Measurements from ENCODE around the gene CD70.
"Not testable (repeated sequence)": the region's sequence is repeated elsewhere in the genome, so short reads cannot be mapped to it uniquely, and the experiment has no call there.

Gene CD70, protein sequence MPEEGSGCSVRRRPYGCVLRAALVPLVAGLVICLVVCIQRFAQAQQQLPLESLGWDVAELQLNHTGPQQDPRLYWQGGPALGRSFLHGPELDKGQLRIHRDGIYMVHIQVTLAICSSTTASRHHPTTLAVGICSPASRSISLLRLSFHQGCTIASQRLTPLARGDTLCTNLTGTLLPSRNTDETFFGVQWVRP

DNA sequence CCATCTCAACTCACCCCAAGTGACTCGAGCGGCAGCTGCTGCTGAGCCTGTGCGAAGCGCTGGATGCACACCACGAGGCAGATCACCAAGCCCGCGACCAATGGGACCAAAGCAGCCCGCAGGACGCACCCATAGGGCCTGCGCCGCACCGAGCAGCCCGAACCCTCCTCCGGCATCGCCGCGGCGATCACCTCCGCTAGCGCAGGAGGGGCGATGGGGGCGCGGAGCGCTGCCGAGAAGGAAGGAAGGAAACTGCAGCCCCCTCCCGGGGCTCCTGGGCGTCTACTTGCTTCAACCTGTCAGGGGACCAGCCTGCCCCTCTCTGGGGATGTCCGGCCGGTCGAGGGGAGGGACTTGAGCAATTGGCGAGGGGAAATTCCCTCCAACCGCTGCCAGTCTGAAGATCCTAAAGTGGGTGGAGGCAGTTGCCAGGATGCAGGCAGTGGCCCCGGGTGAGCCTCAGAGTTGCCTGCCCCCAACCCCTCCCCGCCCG, at the start of gene CD70:
Gene CD70 (minus strand): TSS at position 324 of the 493 bp plus-strand sequence. CDS start 148 bp downstream, at position 176.
- DNase-seq (ENCODE audit: low spot score), result peak; percentile 49

DNA sequence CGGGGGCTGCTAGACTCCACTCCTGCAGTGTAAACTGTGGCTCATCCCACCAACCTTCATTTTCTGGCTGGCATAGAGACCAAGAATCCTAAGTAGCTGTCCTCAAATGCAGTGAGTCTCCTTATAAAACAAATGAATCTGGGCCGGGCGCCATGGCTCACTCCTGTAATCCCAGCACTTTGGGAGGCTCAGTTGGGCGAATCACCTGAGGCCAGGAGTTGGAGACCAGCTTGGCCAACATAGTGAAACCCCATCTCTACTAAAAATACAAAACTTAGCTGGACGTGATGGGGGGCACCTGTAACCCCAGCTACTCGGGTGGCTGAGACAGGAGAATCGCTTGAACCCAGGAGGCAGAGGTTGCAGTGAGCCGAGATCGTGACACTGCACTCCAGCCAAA, 49.4 kb upstream of the CD70 start:
- DNase-seq (ENCODE audit: low spot score), result not testable (repeated sequence)

DNA sequence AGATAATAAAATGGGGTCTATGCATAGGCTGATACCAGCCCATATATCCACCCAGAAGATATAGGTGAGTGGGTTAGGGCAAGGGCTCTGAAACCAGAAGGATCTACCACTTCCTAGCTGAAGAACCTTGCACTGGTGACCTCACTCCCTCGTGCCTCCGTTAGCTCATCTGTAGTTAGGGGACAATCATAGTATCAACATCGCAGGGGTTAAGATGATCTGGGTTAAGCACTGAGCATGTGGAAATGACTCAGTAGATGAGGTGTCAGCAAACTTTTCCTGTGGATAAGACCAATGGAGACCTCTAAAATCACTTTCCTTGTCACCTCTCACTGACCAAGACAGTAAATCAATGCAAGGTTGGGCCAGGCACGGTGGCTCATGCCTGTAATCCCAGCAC, 48.5 kb upstream of the CD70 start:
- DNase-seq (ENCODE audit: low spot score), result peak; percentile 45

- not testable (repeated sequence) for DNase-seq (ENCODE audit: low spot score)
Measured at GRCh38 chr19:6633456-6633813, 42.5 kb upstream of the CD70 start.

- peak; percentile 54 for DNase-seq (ENCODE audit: low spot score)
Measured at GRCh38 chr19:6632747-6633455, 42.0 kb upstream of the CD70 start.

DNA sequence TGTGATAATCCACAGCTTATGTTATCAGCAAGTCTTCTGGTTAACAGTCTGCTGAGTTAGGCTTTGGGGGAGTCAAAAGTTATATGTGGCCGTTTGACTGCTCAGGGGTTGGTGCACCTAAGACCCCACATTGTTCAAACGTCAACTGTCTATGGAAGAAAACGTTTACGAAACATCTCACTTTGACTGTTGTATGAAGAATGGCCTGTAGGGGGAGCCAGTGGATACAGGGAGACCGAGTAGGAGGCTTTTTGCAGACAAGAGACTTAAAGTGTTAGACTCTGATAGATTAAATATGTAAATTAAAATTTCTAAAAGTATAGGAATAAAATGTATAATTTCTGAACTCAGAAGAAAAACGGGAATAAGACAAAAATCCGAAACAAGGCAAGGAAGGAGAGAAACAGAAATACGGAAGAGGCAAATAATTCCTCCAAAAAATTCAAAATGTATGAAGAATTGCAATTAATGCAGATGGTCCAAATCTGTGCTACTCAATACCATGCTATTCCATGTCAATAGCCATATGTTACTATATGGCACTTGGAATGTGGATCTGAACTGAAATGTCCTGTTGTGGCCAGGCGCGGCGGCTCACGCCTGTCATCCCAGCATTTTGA, 41.2 kb upstream of the CD70 start:
- DNase-seq (ENCODE audit: low spot score), result peak; percentile 93

- no peak for DNase-seq (ENCODE audit: low spot score)
Measured at GRCh38 chr19:6626764-6627163, 35.8 kb upstream of the CD70 start.

GRCh38 chr19:6617374-6617773, 26.4 kb upstream of the CD70 start:
- no peak for DNase-seq (ENCODE audit: low spot score)

DNA sequence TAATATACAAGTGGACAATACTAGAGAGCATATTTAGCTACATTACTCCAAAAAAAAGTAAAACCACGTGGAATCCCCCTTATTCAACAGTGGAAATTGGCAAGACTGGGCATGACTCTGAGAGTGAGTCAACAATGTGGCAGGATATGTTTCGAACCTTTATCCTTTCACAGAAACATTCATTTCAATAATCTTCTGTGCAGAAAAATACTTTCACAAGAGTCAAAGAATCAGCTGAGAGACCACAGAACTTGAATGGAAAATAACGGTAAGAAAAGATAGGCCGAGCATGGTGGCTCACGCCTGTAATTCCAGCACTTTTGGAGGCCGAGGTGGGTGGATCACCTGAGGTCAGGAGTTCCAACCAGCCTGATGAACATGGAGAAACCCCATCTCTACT, 25.1 kb upstream of the CD70 start:
- DNase-seq (ENCODE audit: low spot score), result no peak

GRCh38 chr19:6613711-6614110, 22.8 kb upstream of the CD70 start:
- no peak for DNase-seq (ENCODE audit: low spot score)

- no peak for DNase-seq (ENCODE audit: low spot score)
Measured at GRCh38 chr19:6610934-6611852, 20.2 kb upstream of the CD70 start.

- no peak for DNase-seq (ENCODE audit: low spot score)
Measured at GRCh38 chr19:6608940-6609339, 18.0 kb upstream of the CD70 start.

DNA sequence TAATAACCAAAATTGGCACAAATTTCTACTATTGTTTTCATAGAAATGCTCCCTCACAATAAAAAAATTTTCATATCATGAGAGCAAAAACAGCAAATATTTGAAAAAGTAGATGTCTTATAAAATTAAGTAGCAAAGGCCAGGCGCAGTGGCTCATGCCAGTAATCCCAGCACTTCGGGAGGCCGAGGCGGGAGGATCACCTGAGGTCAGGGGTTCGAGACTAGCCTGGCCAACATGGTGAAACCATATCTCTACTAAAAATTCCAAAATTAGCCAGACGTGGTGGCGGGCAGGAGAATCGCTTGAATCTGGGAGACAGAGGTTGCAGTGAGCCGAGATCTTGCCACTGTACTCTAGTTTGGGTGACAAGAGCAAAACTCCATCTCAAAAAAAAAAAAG, 17.2 kb upstream of the CD70 start:
- not testable (repeated sequence) for DNase-seq (ENCODE audit: low spot score)

GRCh38 chr19:6606276-6607070, 15.5 kb upstream of the CD70 start:
- not testable (repeated sequence) for DNase-seq (ENCODE audit: low spot score)

- no peak for DNase-seq (ENCODE audit: low spot score)
Measured at GRCh38 chr19:6604906-6605305, 14.0 kb upstream of the CD70 start.

- no peak for DNase-seq (ENCODE audit: low spot score)
Measured at GRCh38 chr19:6602729-6603114, 11.8 kb upstream of the CD70 start.

GRCh38 chr19:6601537-6602052, 10.6 kb upstream of the CD70 start:
- DNase-seq (ENCODE audit: low spot score), result peak; percentile 28

DNA sequence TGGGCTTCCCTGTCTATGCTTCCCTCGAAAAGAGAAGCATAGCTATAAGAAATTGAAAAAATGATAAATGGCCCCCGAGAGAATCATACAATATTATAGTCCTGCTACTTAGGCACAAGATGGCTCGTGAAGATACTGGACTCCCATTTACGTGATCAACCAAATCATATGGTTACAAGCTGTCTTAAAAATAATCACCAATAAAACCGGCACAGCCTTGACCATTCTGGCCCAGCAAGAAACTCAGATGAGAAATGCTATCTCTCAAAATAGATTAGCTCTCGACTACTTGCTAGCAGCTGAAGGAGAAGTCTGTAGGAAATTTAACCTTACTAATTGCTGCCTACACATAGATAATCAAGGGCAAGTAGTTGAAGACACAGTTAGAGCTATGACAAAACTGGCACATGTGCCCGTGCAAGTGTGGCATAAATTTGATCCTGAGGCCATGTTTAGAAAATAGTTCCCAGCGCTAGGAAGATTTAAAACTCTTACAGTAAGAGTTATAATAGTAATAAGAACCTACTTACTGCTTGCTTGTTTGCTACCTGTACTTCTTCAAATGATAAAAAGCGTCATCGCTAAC, 10.1 kb upstream of the CD70 start:
- DNase-seq (ENCODE audit: low spot score), result not testable (repeated sequence)

GRCh38 chr19:6599866-6600454, 9.0 kb upstream of the CD70 start:
- DNase-seq (ENCODE audit: low spot score), result no peak

GRCh38 chr19:6598254-6598892, 7.4 kb upstream of the CD70 start:
- not testable (repeated sequence) for DNase-seq (ENCODE audit: low spot score)

Measured in CD4-positive, alpha-beta T cell treated with Interleukin-2 at 100 ng/mL for 4 hours (primary cell).